NB4 (cell line): ENCODE results near the gene APAF1.

Experiments used
- TF ChIP-seq, protein P1 (sequence below): IDR thresholded peaks from one replicate; pipeline ENCODE4 v1.5.1; 2012; ENCODE audit warnings: low read depth, low read length
- TF ChIP-seq, protein P2 (sequence below): IDR thresholded peaks from 2 replicates; pipeline ENCODE4 v1.6.1; 2011; ENCODE audit warnings: low read depth, low read length

DNA sequence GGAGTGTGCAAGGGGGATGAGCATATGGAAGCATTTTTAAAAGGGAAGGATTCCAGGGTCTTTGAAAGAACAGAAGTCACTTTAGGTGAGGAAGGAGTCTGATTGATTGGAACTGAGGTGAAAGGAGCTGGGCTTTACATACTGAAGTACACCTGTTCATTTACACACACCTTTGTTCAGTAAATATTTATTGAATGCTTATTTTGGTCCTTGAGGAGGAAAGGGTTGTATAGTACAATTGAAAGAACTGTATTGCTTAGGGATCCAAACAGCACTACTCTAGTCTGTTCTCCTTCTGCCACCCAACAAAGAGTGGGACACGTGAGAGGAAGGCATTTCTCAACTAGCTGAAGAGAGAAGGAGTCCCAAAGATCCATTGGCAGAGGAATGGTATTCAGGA, 63.9 kb downstream of the APAF1 start:
- TF ChIP-seq, protein P1, sequence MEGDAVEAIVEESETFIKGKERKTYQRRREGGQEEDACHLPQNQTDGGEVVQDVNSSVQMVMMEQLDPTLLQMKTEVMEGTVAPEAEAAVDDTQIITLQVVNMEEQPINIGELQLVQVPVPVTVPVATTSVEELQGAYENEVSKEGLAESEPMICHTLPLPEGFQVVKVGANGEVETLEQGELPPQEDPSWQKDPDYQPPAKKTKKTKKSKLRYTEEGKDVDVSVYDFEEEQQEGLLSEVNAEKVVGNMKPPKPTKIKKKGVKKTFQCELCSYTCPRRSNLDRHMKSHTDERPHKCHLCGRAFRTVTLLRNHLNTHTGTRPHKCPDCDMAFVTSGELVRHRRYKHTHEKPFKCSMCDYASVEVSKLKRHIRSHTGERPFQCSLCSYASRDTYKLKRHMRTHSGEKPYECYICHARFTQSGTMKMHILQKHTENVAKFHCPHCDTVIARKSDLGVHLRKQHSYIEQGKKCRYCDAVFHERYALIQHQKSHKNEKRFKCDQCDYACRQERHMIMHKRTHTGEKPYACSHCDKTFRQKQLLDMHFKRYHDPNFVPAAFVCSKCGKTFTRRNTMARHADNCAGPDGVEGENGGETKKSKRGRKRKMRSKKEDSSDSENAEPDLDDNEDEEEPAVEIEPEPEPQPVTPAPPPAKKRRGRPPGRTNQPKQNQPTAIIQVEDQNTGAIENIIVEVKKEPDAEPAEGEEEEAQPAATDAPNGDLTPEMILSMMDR = no peak
- TF ChIP-seq, protein P2, sequence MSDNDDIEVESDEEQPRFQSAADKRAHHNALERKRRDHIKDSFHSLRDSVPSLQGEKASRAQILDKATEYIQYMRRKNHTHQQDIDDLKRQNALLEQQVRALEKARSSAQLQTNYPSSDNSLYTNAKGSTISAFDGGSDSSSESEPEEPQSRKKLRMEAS = no peak
